ENCODE measurements around the gene LARP6.
A peak's percentile ranks its signal among the peaks of the same experiment; 100 is the strongest.

The LARP6 gene

GRCh38 chr15:70783610-70784022, 70.3 kb downstream of the LARP6 start:
- peak; percentile 77 for ATAC-seq
- no peak for TF ChIP-seq ESRRG (CRISPR knock-in tag; IDR thresholded peaks at IDR 0.05)
- no peak for TF ChIP-seq SNAI2 (CRISPR knock-in tag; IDR thresholded peaks at IDR 0.05)
- TF ChIP-seq ZFP3 (CRISPR knock-in tag; IDR thresholded peaks at IDR 0.05): no peak
- no peak for TF ChIP-seq ZNF70 (CRISPR knock-in tag; IDR thresholded peaks at IDR 0.05)
- no peak for TF ChIP-seq POU6F1 (CRISPR knock-in tag; IDR thresholded peaks at IDR 0.05; ENCODE audit: borderline replicate concordance, low read depth)
- no peak for TF ChIP-seq ZNF565 (CRISPR knock-in tag; conservative IDR thresholded peaks at IDR 0.05; ENCODE audit: low read depth)
- TF ChIP-seq TOX (CRISPR knock-in tag; IDR thresholded peaks at IDR 0.05; ENCODE audit: borderline replicate concordance): no peak
- no peak for TF ChIP-seq ZFP30 (CRISPR knock-in tag; IDR thresholded peaks at IDR 0.05)
- no peak for TF ChIP-seq CSRNP3 (CRISPR knock-in tag; IDR thresholded peaks at IDR 0.05)
- no peak for TF ChIP-seq TSHZ2 (CRISPR knock-in tag; IDR thresholded peaks at IDR 0.05)
- TF ChIP-seq PATZ1 (CRISPR knock-in tag; IDR thresholded peaks at IDR 0.05; ENCODE audit: borderline replicate concordance): no peak

GRCh38 chr15:70783041-70783440, 70.9 kb downstream of the LARP6 start:
- ATAC-seq: no peak
- no peak for TF ChIP-seq ISL1 (CRISPR knock-in tag; IDR thresholded peaks at IDR 0.05)
- no peak for TF ChIP-seq POU6F1 (CRISPR knock-in tag; IDR thresholded peaks at IDR 0.05; ENCODE audit: borderline replicate concordance, low read depth)
- no peak for TF ChIP-seq TSHZ2 (CRISPR knock-in tag; IDR thresholded peaks at IDR 0.05)
- no peak for TF ChIP-seq ZFP30 (CRISPR knock-in tag; IDR thresholded peaks at IDR 0.05)
- no peak for TF ChIP-seq OSR1 (CRISPR knock-in tag; IDR thresholded peaks at IDR 0.05)
- no peak for TF ChIP-seq TCF4 (CRISPR knock-in tag; IDR thresholded peaks at IDR 0.05; ENCODE audit: borderline replicate concordance)
- TF ChIP-seq ZFP3 (CRISPR knock-in tag; IDR thresholded peaks at IDR 0.05): no peak
- TF ChIP-seq ZC3H10 (CRISPR knock-in tag; IDR thresholded peaks at IDR 0.05): no peak
- no peak for TF ChIP-seq SNAI2 (CRISPR knock-in tag; IDR thresholded peaks at IDR 0.05)

- ATAC-seq: no peak
- TF ChIP-seq ZNF565 (CRISPR knock-in tag; conservative IDR thresholded peaks at IDR 0.05; ENCODE audit: low read depth) (no peak), ZFP30 (CRISPR knock-in tag; IDR thresholded peaks at IDR 0.05) (no peak), GLIS3 (CRISPR knock-in tag; IDR thresholded peaks at IDR 0.05) (no peak), ARNTL (CRISPR knock-in tag; IDR thresholded peaks at IDR 0.05; ENCODE audit: borderline replicate concordance, low read depth) (no peak), POU6F1 (CRISPR knock-in tag; IDR thresholded peaks at IDR 0.05; ENCODE audit: borderline replicate concordance, low read depth) (no peak), RARB (CRISPR knock-in tag; IDR thresholded peaks at IDR 0.05) (no peak), CSDC2 (CRISPR knock-in tag; IDR thresholded peaks at IDR 0.05) (no peak), CSRNP3 (CRISPR knock-in tag; IDR thresholded peaks at IDR 0.05) (no peak)
Observed at GRCh38 chr15:70781236-70781635, 72.7 kb downstream of the LARP6 start.
